Common myeloid progenitor, CD34-positive (primary cell): Measurements from ENCODE around the gene DOCK2.
A peak's percentile ranks its signal among the peaks of the same experiment; 100 is the strongest.

ENCODE experiments used
- CTCF ChIA-PET: fragments of 350-600 bp; sonication (Branson Sonifier 250); formaldehyde crosslinking; loops from one replicate; lab custom pipeline; 2021; ENCODE audit warnings: antibody characterized with exemption; lab: Charles Lee
- POLR2A ChIA-PET: fragments of 350-600 bp; sonication (Branson Sonifier 250); formaldehyde crosslinking; loops from one replicate; lab custom pipeline; 2021; ENCODE audit warnings: antibody characterized with exemption; lab: Charles Lee
- DNase-seq, 3 donors: peaks; one replicate each; pipeline versions ENCODE4 v3.0.0 to v3.0.0-alpha.2; 2013
- H3K27ac ChIP-seq, 2 experiments: 1 replicate in 1 of 2; 2 replicates in 1 of 2; pipeline ENCODE4 v1.7.0; 2013; ENCODE audit warnings: inconsistent platforms in 2 of 2, low read length in 2 of 2, mild to moderate bottlenecking in 2 of 2, low read depth in 1 of 2, moderate library complexity in 1 of 2; ENCODE audit not compliant: severe bottlenecking in 2 of 2, insufficient read depth in 1 of 2, poor library complexity in 1 of 2
- H3K27me3 ChIP-seq, 5 experiments: replicated peaks in 2 of 5; 1 replicate in 3 of 5; 2 replicates in 2 of 5; pipeline versions ENCODE4 v1.6.1 to v1.7.0; 2013; ENCODE audit warnings: low read length in 4 of 5, mild to moderate bottlenecking in 2 of 5, moderate library complexity in 2 of 5, inconsistent platforms in 1 of 5; ENCODE audit not compliant: insufficient read depth in 5 of 5, control insufficient read depth in 4 of 5
- H3K36me3 ChIP-seq, 4 experiments: 1 replicate in 2 of 4; 2 replicates in 2 of 4; pipeline versions ENCODE4 v1.6.1 to v1.7.0; 2013; ENCODE audit warnings: low read length in 3 of 4, control low read depth in 1 of 4, mild to moderate bottlenecking in 1 of 4; ENCODE audit not compliant: control insufficient read depth in 4 of 4, insufficient read depth in 4 of 4
- H3K4me1 ChIP-seq, 4 experiments: 1 replicate in 3 of 4; 2 replicates in 1 of 4; pipeline versions ENCODE4 v1.6.1 to v1.7.1; 2013; ENCODE audit warnings: low read length in 3 of 4, mild to moderate bottlenecking in 3 of 4, control low read depth in 1 of 4, inconsistent platforms in 1 of 4, moderate library complexity in 1 of 4; ENCODE audit not compliant: control insufficient read depth in 4 of 4, insufficient read depth in 4 of 4; ENCODE audit errors: control extremely low read depth in 1 of 4
- H3K4me3 ChIP-seq, 7 experiments: 1 replicate in 4 of 7; 2 replicates in 3 of 7; pipeline versions ENCODE4 v1.5.1 to v1.7.0; 2013; ENCODE audit warnings: mild to moderate bottlenecking in 7 of 7, low read length in 6 of 7, moderate library complexity in 6 of 7, inconsistent platforms in 2 of 7, low read depth in 2 of 7, control low read depth in 1 of 7; ENCODE audit not compliant: insufficient read depth in 4 of 7, control insufficient read depth in 1 of 7; ENCODE audit errors: extremely low read depth in 1 of 7
- H3K9me3 ChIP-seq, 5 experiments: 1 replicate in 4 of 5; 2 replicates in 1 of 5; pipeline versions ENCODE4 v1.6.1 to v1.7.1; 2013; ENCODE audit warnings: low read length in 4 of 5, mild to moderate bottlenecking in 2 of 5, inconsistent platforms in 1 of 5, low read depth in 1 of 5, moderate library complexity in 1 of 5; ENCODE audit not compliant: control insufficient read depth in 4 of 5, insufficient read depth in 2 of 5; ENCODE audit errors: control extremely low read depth in 1 of 5
- WGBS: methylation state at CpG from one replicate; pipeline ENCODE4 v1.1.5; 2013; ENCODE audit not compliant: insufficient coverage; 5-methylcytosine and 5-hydroxymethylcytosine counted together

Gene DOCK2

DNA sequence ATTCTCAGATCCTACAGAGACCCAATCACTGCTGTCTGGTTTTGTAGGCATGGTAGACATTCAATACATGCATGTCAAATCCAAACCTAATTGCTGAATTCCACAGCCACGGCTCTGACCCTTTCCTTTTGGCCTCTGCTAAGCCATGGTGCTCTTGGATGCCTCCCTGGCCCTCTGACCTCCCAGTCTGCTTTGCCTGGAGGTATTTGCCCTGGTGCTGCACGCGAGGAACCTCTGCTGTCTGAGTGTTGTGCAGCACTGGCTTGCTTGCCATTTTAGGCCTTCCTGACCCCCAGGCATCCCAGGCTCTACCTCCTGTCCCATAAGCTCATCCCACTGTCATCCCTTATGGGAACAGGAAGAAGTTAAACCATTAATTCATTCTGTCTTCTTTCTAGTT is 60.9 kb downstream of the DOCK2 start:
- no peaks in the 10 kb centered on the region for H3K27me3 ChIP-seq
- H3K4me3 ChIP-seq: no peak overlapping the region
- WGBS: 94% methylated on average over 3 of the region's 3 CpGs
- ChIA-PET CTCF (interaction anchor here (0.8 kb wide), 1 partner anchor 283 kb away, joined by 4 read pairs; the partner anchor contains the start of gene INSYN2B), POLR2A (no interaction called here)
- no peak overlapping the region for H3K27ac ChIP-seq
- peaks cover 60 to 98% (median 78%) of the 10 kb centered on the region in 4 experiments for H3K36me3 ChIP-seq
- DNase-seq: no peak
- H3K4me1 ChIP-seq: no peaks in the 10 kb centered on the region
- H3K9me3 ChIP-seq: no peaks in the 10 kb centered on the region

- CTCF ChIA-PET: interaction anchor here (1.4 to 1.7 kb wide), 2 partner anchors 10 to 280 kb away, joined by 3 to 8 read pairs; partner anchors contain the start of gene INSYN2B
- Histone ChIP-seq H3K36me3 (peaks cover 57 to 96% (median 78%) of the 10 kb centered on the region in 4 experiments), H3K4me3 (no peak overlapping the region), H3K9me3 (no peaks in the 10 kb centered on the region), H3K4me1 (no peaks in the 10 kb centered on the region), H3K27me3 (no peaks in the 10 kb centered on the region), H3K27ac (no peak overlapping the region)
- DNase-seq: no peak
- POLR2A ChIA-PET: no interaction called here
- 98% methylated on average over 4 of the region's 5 CpGs for WGBS
These were observed 63.5 kb downstream of the DOCK2 start for GRCh38 chr5:169700611-169701010.

DNA sequence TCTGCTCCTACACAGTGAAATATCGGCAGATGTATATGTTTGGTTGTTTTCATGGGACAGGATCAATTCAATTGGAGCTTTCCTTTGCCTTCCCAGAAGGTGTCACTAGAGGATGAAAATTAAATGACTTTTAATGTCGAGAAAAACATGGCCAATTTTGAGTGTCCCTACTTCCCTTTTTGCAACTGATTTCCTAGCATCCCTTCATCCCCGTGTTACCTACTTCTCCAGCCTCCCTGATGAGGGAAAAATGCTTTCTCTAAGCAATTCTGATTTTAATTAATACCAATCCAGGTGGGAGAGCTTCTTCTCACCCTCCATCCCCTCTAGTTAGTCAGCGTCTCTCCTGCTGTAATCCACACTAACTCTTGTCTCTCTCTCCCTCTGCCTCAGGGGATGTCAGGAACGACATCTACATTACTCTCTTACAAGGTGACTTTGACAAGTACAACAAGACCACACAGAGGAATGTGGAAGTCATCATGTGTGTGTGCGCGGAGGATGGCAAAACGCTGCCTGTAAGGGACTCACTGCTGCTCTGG is 64.9 kb downstream of the DOCK2 start:
- H3K4me3 ChIP-seq: no peak overlapping the region
- 81% methylated on average over 5 of the region's 8 CpGs for WGBS
- H3K4me1 ChIP-seq: no peaks in the 10 kb centered on the region
- DNase-seq: peak; percentile 9 to 32 (median 23)
- no peaks in the 10 kb centered on the region for H3K27me3 ChIP-seq
- no peaks in the 10 kb centered on the region for H3K9me3 ChIP-seq
- POLR2A ChIA-PET: no interaction called here
- no peak overlapping the region for H3K27ac ChIP-seq
- peaks cover 53 to 95% (median 75%) of the 10 kb centered on the region in 4 experiments for H3K36me3 ChIP-seq
- CTCF ChIA-PET: interaction anchor here (0.6 to 2.3 kb wide), 6 partner anchors 9 to 514 kb away, joined by 3 to 20 read pairs (median 4); partner anchors contain the start of gene INSYN2B

- 100% methylated on average over 3 of the region's 7 CpGs for WGBS
- CTCF ChIA-PET: interaction anchor here (0.6 to 2.3 kb wide), 5 partner anchors 9 to 308 kb away, joined by 3 to 20 read pairs (median 6); partner anchors contain the start of gene INSYN2B
These were observed 65.8 kb downstream of the DOCK2 start for GRCh38 chr5:169702693-169703481.

DNA sequence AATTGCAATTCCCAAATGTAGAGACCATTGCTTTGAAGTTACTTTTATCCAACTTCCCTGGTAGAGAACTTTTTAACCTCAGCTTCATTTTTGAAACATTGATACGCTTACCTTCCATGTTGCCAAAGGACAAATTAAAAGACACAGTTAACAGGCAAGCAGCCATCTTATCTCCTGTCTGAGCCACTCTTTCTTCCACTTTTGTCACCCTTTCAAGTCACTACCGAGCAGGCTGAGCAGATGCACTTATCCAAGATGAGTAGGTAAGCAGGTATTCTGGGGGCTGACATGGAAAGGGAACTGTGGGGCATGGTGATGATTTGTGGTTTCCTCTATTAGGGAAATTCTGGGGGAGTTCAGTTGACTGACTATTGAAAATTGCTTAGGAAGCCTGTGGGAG is 66.7 kb downstream of the DOCK2 start:
- DNase-seq: no peak
- WGBS: 50% methylated on average over 2 of the region's 2 CpGs
- Histone ChIP-seq H3K9me3 (no peaks in the 10 kb centered on the region), H3K4me1 (no peaks in the 10 kb centered on the region), H3K27me3 (no peaks in the 10 kb centered on the region), H3K36me3 (peaks cover 46 to 95% (median 69%) of the 10 kb centered on the region in 4 experiments), H3K27ac (no peak overlapping the region), H3K4me3 (no peak overlapping the region)
- POLR2A ChIA-PET: no interaction called here
- CTCF ChIA-PET: no interaction called here

More at GRCh38 chr5:169702693-169703481, 65.8 kb downstream of the DOCK2 start:
- H3K27ac ChIP-seq: no peak overlapping the region
- H3K36me3 ChIP-seq: peaks cover 52 to 95% (median 74%) of the 10 kb centered on the region in 4 experiments
- no peaks in the 10 kb centered on the region for H3K9me3 ChIP-seq
- no peak for DNase-seq
- no peaks in the 10 kb centered on the region for H3K27me3 ChIP-seq
- H3K4me3 ChIP-seq: no peak overlapping the region
- H3K4me1 ChIP-seq: no peaks in the 10 kb centered on the region
- POLR2A ChIA-PET: no interaction called here

DNA sequence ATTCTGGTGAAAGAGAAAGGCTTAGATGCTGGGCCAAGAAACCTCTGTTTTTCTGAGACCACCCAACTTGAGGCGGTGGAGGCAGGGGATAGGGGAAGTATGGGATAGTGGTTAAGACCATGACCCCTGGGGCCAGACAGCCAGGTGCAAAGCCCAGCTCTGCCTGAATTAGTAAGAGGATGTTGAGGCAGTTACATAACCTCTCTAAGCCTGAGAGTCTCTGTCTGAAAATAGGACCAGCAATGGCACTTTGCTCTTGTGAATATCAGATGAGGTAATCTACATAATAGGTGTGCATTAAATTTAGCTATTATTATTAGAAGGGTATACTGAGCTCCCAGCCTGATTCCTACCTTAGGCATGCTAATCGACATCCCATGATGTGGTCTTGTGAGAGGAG is 68.2 kb downstream of the DOCK2 start:
- no peak for DNase-seq
- CTCF ChIA-PET: no interaction called here
- 93% methylated on average over 2 of the region's 2 CpGs for WGBS
- H3K9me3 ChIP-seq: no peaks in the 10 kb centered on the region
- H3K36me3 ChIP-seq: peaks cover 37 to 93% (median 67%) of the 10 kb centered on the region in 4 experiments
- H3K4me3 ChIP-seq: no peak overlapping the region
- no peaks in the 10 kb centered on the region for H3K4me1 ChIP-seq
- H3K27ac ChIP-seq: no peak overlapping the region
- no peaks in the 10 kb centered on the region for H3K27me3 ChIP-seq
- POLR2A ChIA-PET: no interaction called here

DNA sequence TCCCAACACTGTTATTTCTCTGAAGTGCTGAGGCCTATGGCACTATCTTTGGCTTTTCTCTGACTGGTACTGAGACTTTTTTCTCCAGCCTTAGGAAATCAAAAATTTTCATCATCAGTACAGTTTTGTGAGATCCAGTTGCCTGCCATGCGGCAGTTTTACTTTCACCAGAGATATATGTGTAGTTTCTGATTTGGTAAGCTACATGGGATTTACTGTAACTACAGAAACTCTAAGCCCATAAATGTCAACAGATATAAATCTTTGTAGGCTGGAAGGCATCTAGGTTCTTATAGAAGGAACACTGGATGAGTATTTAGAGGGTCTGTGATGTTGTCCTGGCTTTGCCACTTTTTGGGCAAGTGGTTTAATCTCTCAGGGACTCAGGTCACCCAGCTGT is 69.0 kb downstream of the DOCK2 start:
- Histone ChIP-seq H3K27me3 (no peaks in the 10 kb centered on the region), H3K9me3 (no peaks in the 10 kb centered on the region), H3K36me3 (peaks cover 40 to 94% (median 69%) of the 10 kb centered on the region in 4 experiments), H3K4me3 (no peak overlapping the region), H3K27ac (no peak overlapping the region), H3K4me1 (no peaks in the 10 kb centered on the region)
- no CpG with 5 or more reads among the region's 1 CpG for WGBS
- POLR2A ChIA-PET: no interaction called here
- DNase-seq: no peak
- CTCF ChIA-PET: interaction anchor here (1.4 kb wide), 1 partner anchor 14 kb away, joined by 3 read pairs; no protein-coding TSS in a partner anchor
